Measurements from ENCODE around the gene CDH4. TPM values are rescaled to one million over a fixed set of nuclear protein-coding genes. Genes with fewer than 3 reads are reported as not detected.

The CDH4 gene
- total RNA-seq, 1 donor from 2014 or later, result 3.2 TPM

DNA sequence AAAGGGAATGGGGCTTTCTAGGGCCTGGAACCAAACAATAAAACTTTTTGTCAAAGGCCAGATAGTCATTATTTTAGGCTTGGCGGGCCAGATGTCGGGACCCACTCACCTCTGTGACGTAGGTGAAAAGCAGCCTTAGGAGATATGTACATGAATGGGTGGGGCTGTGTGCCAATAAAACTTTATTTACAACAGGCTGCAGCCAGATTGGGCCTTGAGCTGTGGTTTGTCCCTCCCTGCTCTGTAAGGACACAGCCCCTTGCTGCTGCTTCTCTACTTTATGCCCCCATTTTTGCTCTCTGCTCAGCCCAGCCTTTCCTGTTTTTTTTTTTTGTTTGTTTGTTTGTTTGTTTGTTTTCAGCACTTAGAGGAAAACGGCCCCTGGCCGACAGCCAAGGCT lies 32.7 kb downstream of the CDH4 start:
- H3K27me3 Mint-ChIP-seq (ENCODE audit: low read depth, unreplicated experiment), result peaks cover 24% of the 10 kb centered on the region
- DNase-seq (ENCODE audit: low read depth) (no peak), FAIRE-seq (no peak)
- H3K4me1 ChIP-seq (ENCODE audit: insufficient read depth, low read length), result no peaks in the 10 kb centered on the region
- TF ChIP-seq CTCF (IDR thresholded peaks at IDR 0.05; ENCODE audit: insufficient read depth, low read depth, low read length), result no peak
- no peak for TF ChIP-seq EZH2 (IDR thresholded peaks at IDR 0.05; ENCODE audit: insufficient read depth, low read length)
- no peak overlapping the region for H3K9ac ChIP-seq (ENCODE audit: low read length)
- H2AFZ ChIP-seq (ENCODE audit: low read depth, low read length), result no peak overlapping the region
- H4K20me1 ChIP-seq (ENCODE audit: insufficient read depth, low read length), result peaks cover 35% of the 10 kb centered on the region
- H3K4me3 ChIP-seq (ENCODE audit: insufficient read depth, low read depth, low read length), result no peak overlapping the region
- no peak overlapping the region for H3K4me2 ChIP-seq (ENCODE audit: low read length)
- no peaks in the 10 kb centered on the region for H3K36me3 ChIP-seq (ENCODE audit: insufficient read depth, low read length)
- no peak overlapping the region for H3K4me3 Mint-ChIP-seq (ENCODE audit: unreplicated experiment)
- peaks cover 2% of the 10 kb centered on the region for H3K9me3 Mint-ChIP-seq (ENCODE audit: unreplicated experiment)
- H3K36me3 Mint-ChIP-seq (ENCODE audit: low read depth, unreplicated experiment), result peaks cover 5% of the 10 kb centered on the region
- peaks cover 2% of the 10 kb centered on the region for H3K9me3 ChIP-seq (ENCODE audit: insufficient read depth, low read depth, low read length)
- H3K27ac Mint-ChIP-seq (ENCODE audit: unreplicated experiment), result no peak overlapping the region
- no peaks in the 10 kb centered on the region for H3K4me1 Mint-ChIP-seq (ENCODE audit: low read depth, unreplicated experiment)
- no peaks in the 10 kb centered on the region for H3K27me3 ChIP-seq (ENCODE audit: insufficient read depth, low read length)
- no peak overlapping the region for H3K27ac ChIP-seq (ENCODE audit: low read depth, low read length)
- H3K79me2 ChIP-seq (ENCODE audit: insufficient read depth, low read length), result peaks cover 3% of the 10 kb centered on the region

DNA sequence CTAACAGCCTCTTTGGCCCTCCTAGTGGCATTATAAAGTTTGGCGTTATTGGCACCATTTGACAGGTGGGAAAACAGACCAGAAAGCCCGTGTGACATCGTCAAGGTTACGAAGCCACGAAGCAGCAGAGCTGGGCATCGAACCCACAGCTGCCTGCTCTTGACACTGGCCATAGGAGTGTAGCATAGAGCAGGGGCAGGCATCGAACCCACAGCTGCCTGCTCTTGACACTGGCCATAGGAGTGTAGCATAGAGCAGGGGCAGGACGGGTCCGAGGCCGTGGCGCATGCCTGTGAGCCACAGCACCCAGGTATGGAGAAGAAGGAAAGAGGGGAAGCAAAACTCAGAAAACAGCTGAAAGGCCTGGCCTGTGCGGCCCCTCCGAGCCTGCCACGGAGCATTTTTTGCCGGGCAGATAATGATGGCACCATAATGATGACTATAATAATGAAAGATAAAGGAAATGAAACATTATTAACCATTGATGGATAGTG lies 33.1 kb downstream of the CDH4 start:
- H3K36me3 ChIP-seq (ENCODE audit: insufficient read depth, low read length), result no peaks in the 10 kb centered on the region
- Mint-ChIP-seq H3K4me1 (ENCODE audit: low read depth, unreplicated experiment) (no peaks in the 10 kb centered on the region), H3K36me3 (ENCODE audit: low read depth, unreplicated experiment) (peaks cover 5% of the 10 kb centered on the region), H3K27ac (ENCODE audit: unreplicated experiment) (no peak overlapping the region), H3K27me3 (ENCODE audit: low read depth, unreplicated experiment) (peaks cover 24% of the 10 kb centered on the region), H3K4me3 (ENCODE audit: unreplicated experiment) (no peak overlapping the region), H3K9me3 (ENCODE audit: unreplicated experiment) (peaks cover 2% of the 10 kb centered on the region)
- DNase-seq (ENCODE audit: low read depth) (no peak), FAIRE-seq (no peak)
- no peaks in the 10 kb centered on the region for H3K4me1 ChIP-seq (ENCODE audit: insufficient read depth, low read length)
- H3K4me2 ChIP-seq (ENCODE audit: low read length), result no peak overlapping the region
- H4K20me1 ChIP-seq (ENCODE audit: insufficient read depth, low read length), result peaks cover 31% of the 10 kb centered on the region
- H3K27ac ChIP-seq (ENCODE audit: low read depth, low read length), result no peak overlapping the region
- H3K9ac ChIP-seq (ENCODE audit: low read length), result no peak overlapping the region
- H3K9me3 ChIP-seq (ENCODE audit: insufficient read depth, low read depth, low read length), result peaks cover 2% of the 10 kb centered on the region
- no peak overlapping the region for H2AFZ ChIP-seq (ENCODE audit: low read depth, low read length)
- no peaks in the 10 kb centered on the region for H3K79me2 ChIP-seq (ENCODE audit: insufficient read depth, low read length)
- no peaks in the 10 kb centered on the region for H3K27me3 ChIP-seq (ENCODE audit: insufficient read depth, low read length)
- TF ChIP-seq EZH2 (IDR thresholded peaks at IDR 0.05; ENCODE audit: insufficient read depth, low read length) (no peak), CTCF (IDR thresholded peaks at IDR 0.05; ENCODE audit: insufficient read depth, low read depth, low read length) (no peak)
- no peak overlapping the region for H3K4me3 ChIP-seq (ENCODE audit: insufficient read depth, low read depth, low read length)

DNA sequence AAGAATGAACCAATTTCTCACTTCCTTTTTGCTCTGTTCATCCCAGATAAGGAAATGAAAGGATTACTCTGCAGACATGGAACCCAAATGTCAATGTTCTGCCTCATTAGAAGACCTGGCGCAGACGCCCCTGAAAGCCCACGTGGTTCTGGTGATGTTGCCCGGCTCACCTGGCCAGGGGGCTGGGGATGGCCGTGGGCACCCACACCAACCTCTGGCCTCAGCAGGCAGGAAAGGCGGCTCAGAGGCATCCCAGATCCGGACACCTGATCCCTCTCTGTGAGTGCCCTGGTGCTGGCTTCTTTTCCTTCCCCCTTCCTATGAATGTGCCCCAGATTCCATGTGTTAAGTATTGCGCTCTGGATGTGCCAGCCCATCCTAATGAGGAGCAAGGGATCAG lies 33.6 kb downstream of the CDH4 start:
- Mint-ChIP-seq H3K4me3 (ENCODE audit: unreplicated experiment) (no peak overlapping the region), H3K27me3 (ENCODE audit: low read depth, unreplicated experiment) (peaks cover 24% of the 10 kb centered on the region), H3K9me3 (ENCODE audit: unreplicated experiment) (peaks cover 4% of the 10 kb centered on the region), H3K36me3 (ENCODE audit: low read depth, unreplicated experiment) (peaks cover 5% of the 10 kb centered on the region), H3K4me1 (ENCODE audit: low read depth, unreplicated experiment) (no peaks in the 10 kb centered on the region), H3K27ac (ENCODE audit: unreplicated experiment) (no peak overlapping the region)
- TF ChIP-seq EZH2 (IDR thresholded peaks at IDR 0.05; ENCODE audit: insufficient read depth, low read length) (no peak), CTCF (IDR thresholded peaks at IDR 0.05; ENCODE audit: insufficient read depth, low read depth, low read length) (no peak)
- H3K4me2 ChIP-seq (ENCODE audit: low read length), result no peak overlapping the region
- H3K4me1 ChIP-seq (ENCODE audit: insufficient read depth, low read length), result no peaks in the 10 kb centered on the region
- DNase-seq (ENCODE audit: low read depth) (no peak), FAIRE-seq (no peak)
- H3K9me3 ChIP-seq (ENCODE audit: insufficient read depth, low read depth, low read length), result peaks cover 2% of the 10 kb centered on the region
- no peak overlapping the region for H3K9ac ChIP-seq (ENCODE audit: low read length)
- no peak overlapping the region for H3K4me3 ChIP-seq (ENCODE audit: insufficient read depth, low read depth, low read length)
- H2AFZ ChIP-seq (ENCODE audit: low read depth, low read length), result no peak overlapping the region
- no peak overlapping the region for H3K27ac ChIP-seq (ENCODE audit: low read depth, low read length)
- no peaks in the 10 kb centered on the region for H3K27me3 ChIP-seq (ENCODE audit: insufficient read depth, low read length)
- peaks cover 4% of the 10 kb centered on the region for H3K79me2 ChIP-seq (ENCODE audit: insufficient read depth, low read length)
- H3K36me3 ChIP-seq (ENCODE audit: insufficient read depth, low read length), result no peaks in the 10 kb centered on the region
- H4K20me1 ChIP-seq (ENCODE audit: insufficient read depth, low read length), result peaks cover 31% of the 10 kb centered on the region

Measured in astrocyte (in vitro differentiated cells and primary cell).